Neural progenitor cell (in vitro differentiated cells): ENCODE results near the gene STK11IP.

Experiments
- CTCF ChIP-seq: fragments of 200-600 bp; sonication (generic); IDR thresholded peaks from 2 replicates; pipeline ENCODE4 v1.5.1; 2017; ENCODE audit warnings: antibody characterized with exemption, mild to moderate bottlenecking
- EZH2 ChIP-seq: fragments of 200-600 bp; sonication (generic); IDR thresholded peaks from 2 replicates; pipeline ENCODE4 v1.6.1; 2017; ENCODE audit warnings: antibody characterized with exemption, mild to moderate bottlenecking, moderate library complexity
- EZH2phosphoT487 ChIP-seq: fragments of 200-600 bp; sonication (generic); IDR thresholded peaks from 2 replicates; pipeline ENCODE4 v1.6.1; 2017; ENCODE audit warnings: antibody characterized with exemption

DNA sequence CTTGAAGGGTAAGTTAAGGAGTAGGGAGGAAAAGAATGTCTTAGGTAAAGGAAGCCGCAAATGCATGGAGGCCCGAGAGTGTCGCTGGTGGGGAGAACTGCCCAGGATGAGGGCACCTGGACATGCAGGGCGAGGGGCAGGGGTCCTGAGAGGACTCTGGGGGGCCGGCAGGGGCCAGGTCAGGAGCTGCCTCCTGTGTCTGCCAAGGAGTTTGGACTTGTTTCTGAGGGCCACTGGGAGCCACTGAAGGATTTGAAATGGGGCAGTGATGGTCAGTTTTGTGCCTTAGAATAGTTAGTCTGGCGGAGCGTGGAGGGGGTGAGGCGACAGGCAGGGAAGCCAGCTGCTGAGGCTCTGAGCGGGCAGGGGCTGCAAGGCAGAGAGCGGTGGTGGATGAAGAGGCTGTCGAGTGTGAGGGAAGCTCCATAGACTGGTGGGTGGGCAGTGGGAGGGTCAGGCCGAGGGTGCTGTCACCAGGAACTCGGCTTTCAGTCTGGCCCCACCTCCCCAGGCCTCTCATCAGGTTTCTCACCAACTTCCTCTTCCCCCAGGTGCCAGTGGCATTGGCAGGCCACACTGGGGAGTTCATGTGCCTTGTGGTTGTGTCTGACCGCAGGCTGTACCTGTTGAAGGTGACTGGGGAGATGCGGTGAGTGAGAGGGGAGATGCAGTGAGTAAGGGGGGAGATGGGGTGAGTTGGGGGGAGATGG, 15.1 kb downstream of the STK11IP start:
- TF ChIP-seq EZH2 (no peak), CTCF (no peak), EZH2phosphoT487 (no peak)
